Esophagus muscularis mucosa (tissue), 3 donors: Measurements from ENCODE around the gene DDX41.

ENCODE experiments used
- CTCF ChIP-seq, 3 experiments: fragments of 200-600 bp in 2 of 3; fragments of 450-650 bp in 1 of 3; sonication (generic) in 2 of 3; IDR thresholded peaks; one replicate each; pipeline ENCODE4 v1.5.1; 2017 to 2019; ENCODE audit warnings: antibody characterized with exemption in 3 of 3, mild to moderate bottlenecking in 2 of 3, moderate library complexity in 1 of 3
- POLR2A ChIP-seq: fragments of 450-650 bp; IDR thresholded peaks from one replicate; pipeline ENCODE4 v1.6.1; 2017; ENCODE audit warnings: antibody characterized with exemption, moderate library complexity, mild to moderate bottlenecking, low read depth
- POLR2AphosphoS5 ChIP-seq, 2 donors: sonication (generic); formaldehyde crosslinking; IDR thresholded peaks; one replicate each; pipeline ENCODE4 v1.6.1; 2017; ENCODE audit warnings: antibody characterized with exemption in 2 of 2

GRCh38 chr5:177512736-177513380, 3.9 kb downstream of the DDX41 start:
- TF ChIP-seq CTCF (IDR thresholded peaks at IDR 0.05) (no peak), POLR2AphosphoS5 (IDR thresholded peaks at IDR 0.05) (no peak), POLR2A (no peak)
